Adrenal gland (tissue), 12 donors: ENCODE data around the gene ALG2. TPM values are rescaled to one million over a fixed set of nuclear protein-coding genes. Genes with fewer than 3 reads are reported as not detected.

Source experiments
- DNase-seq, 7 donors: peaks; one replicate each; pipeline ENCODE4 v3.0.0-alpha.2; 2019 to 2020
- H3K27ac ChIP-seq, 5 donors: fragments of 200-600 bp; sonication (generic) in 4 of 5; 1 replicate in 3 of 5; 2 replicates in 2 of 5; pipeline versions ENCODE4 v1.5.1 to v1.8.0; 2016 to 2020; ENCODE audit warnings: mild to moderate bottlenecking in 1 of 5
- H3K27me3 ChIP-seq: fragments of 200-600 bp; 2 replicates; pipeline ENCODE4 v1.8.0; 2021
- H3K36me3 ChIP-seq, 2 donors: fragments of 200-600 bp; replicated peaks in 1 of 2; 1 replicate in 1 of 2; 2 replicates in 1 of 2; pipeline versions ENCODE4 v1.5.1 to v1.8.0; 2018 to 2022
- H3K4me1 ChIP-seq, 2 donors: fragments of 200-600 bp; replicated peaks in 1 of 2; 1 replicate in 1 of 2; 2 replicates in 1 of 2; pipeline versions ENCODE4 v1.5.1 to v1.8.0; 2018 to 2021
- H3K4me3 ChIP-seq, 4 donors: fragments of 200-600 bp; sonication (generic) in 3 of 4; one replicate each; pipeline ENCODE4 v1.5.1; 2016 to 2018
- H3K9me3 ChIP-seq, 3 donors: fragments of 200-600 bp; sonication (generic) in 1 of 3; replicated peaks in 1 of 3; 1 replicate in 2 of 3; 2 replicates in 1 of 3; pipeline versions ENCODE4 v1.5.1 to v1.8.0; 2016 to 2021
- CTCF ChIP-seq, 6 experiments: fragments of 450-650 bp in 4 of 6; fragments of 200-600 bp in 2 of 6; sonication (generic) in 1 of 6; IDR thresholded peaks; 1 replicate in 5 of 6; 2 replicates in 1 of 6; pipeline versions ENCODE4 v1.5.1 to v1.8.0; 2016 to 2021; ENCODE audit warnings: antibody characterized with exemption in 6 of 6, mild to moderate bottlenecking in 2 of 6, moderate library complexity in 1 of 6
- POLR2A ChIP-seq, 2 donors: fragments of 450-650 bp; IDR thresholded peaks; one replicate each; pipeline ENCODE4 v1.6.1; 2017; ENCODE audit warnings: antibody characterized with exemption in 2 of 2, mild to moderate bottlenecking in 2 of 2, moderate library complexity in 1 of 2
- WGBS, 4 donors: extraction: QIAGEN DNeasy Blood & Tissue Kit in 2 of 4; methylation state at CpG; one replicate each; pipeline versions ENCODE4 v1.1.5 to v1.1.7; 2013 to 2017; 5-methylcytosine and 5-hydroxymethylcytosine counted together
- intact Hi-C, 2 donors: fragments of 100-400 bp; cut with DNase I; formaldehyde crosslinking; loops; one replicate each; pipeline versions ENCODE4 v1.14.1 to v1.15.0; 2022 to 2023
- polyA plus RNA-seq, 3 donors: library from polyadenylated mRNA; stranded (reverse); fragments of 200-250 nt in 2 of 3; fragments of 350-450 nt in 1 of 3; fragmentation: Illumina TruSeq in 1 of 3; extraction: RNeasy Lipid Tissue Mini Kit (QIAGEN cat#74804) in 1 of 3; gene quantifications; one replicate each; pipeline ENCODE4 v1.2.3, GENCODE V29; 2013 to 2014
- small RNA-seq, 2 donors: library from RNA; depleted of rRNA; stranded (forward); fragments of <200 nt; gene quantifications; one replicate each; pipeline ENCODE3, GENCODE V24; 2016
- total RNA-seq, 9 donors: library from RNA; depleted of rRNA in 4 of 9; stranded (reverse); fragments of >200 nt in 4 of 9; fragments of 120-200 nt in 1 of 9; fragmentation: NEBNext Ultra II Directional in 1 of 9; extraction: Animal tissue kit (Norgen Biotek cat#: 25700) in 1 of 9; gene quantifications; one replicate each; pipeline versions ENCODE4 v1.1.0 to v1.2.4, GENCODE V29; 2013 to 2023
- donor health status: healthy with polysubstance abuse.
- donor health status: Bipolar disorder and iron deficiency.
- donor health status: DM: yes; HTN: yes; CAD: no.
- donor health status: DM: no; HTN: no; CAD: no.
- donor health status: DM: no; HTN: no; CAD: no.
- donor health status: DM: yes; HTN: yes; CAD: no.

ALG2 gene
- total and polyA plus RNA-seq, 12 donors: 19.2 to 144 (median 60.8) TPM

- no peak overlapping the region for H3K4me3 ChIP-seq
- DNase-seq: no peak
- H3K36me3 ChIP-seq: no peaks in the 10 kb centered on the region
- intact Hi-C loops: no loop called here
- no peak overlapping the region for H3K27ac ChIP-seq
- no peaks in the 10 kb centered on the region for H3K27me3 ChIP-seq
- H3K9me3 ChIP-seq: no peaks in the 10 kb centered on the region
- H3K4me1 ChIP-seq: no peaks in the 10 kb centered on the region
- 74 to 90% (median 81%) methylated on average over 2 of the region's 2 CpGs for WGBS, 4 donors
- TF ChIP-seq CTCF (IDR thresholded peaks at IDR 0.05) (no peak), POLR2A (IDR thresholded peaks at IDR 0.05) (no peak)
Observed at GRCh38 chr9:99169086-99169485, 52.7 kb downstream of the ALG2 start.

GRCh38 chr9:99167694-99168093 lies 54.0 kb downstream of the ALG2 start:
- peaks cover 0 to 5% of the 10 kb centered on the region in 2 donors for H3K4me1 ChIP-seq
- intact Hi-C loops: no loop called here
- H3K4me3 ChIP-seq: no peak overlapping the region
- TF ChIP-seq CTCF (IDR thresholded peaks at IDR 0.05) (no peak), POLR2A (IDR thresholded peaks at IDR 0.05) (no peak)
- 51 to 68% (median 64%) methylated on average over 3 of the region's 3 CpGs for WGBS, 4 donors
- no peak overlapping the region for H3K27ac ChIP-seq
- H3K27me3 ChIP-seq: no peaks in the 10 kb centered on the region
- no peak for DNase-seq
- H3K36me3 ChIP-seq: no peaks in the 10 kb centered on the region
- H3K9me3 ChIP-seq: no peaks in the 10 kb centered on the region

- no peak overlapping the region for H3K27ac ChIP-seq
- intact Hi-C loops: no loop called here
- H3K9me3 ChIP-seq: no peaks in the 10 kb centered on the region
- no peak overlapping the region for H3K4me3 ChIP-seq
- H3K36me3 ChIP-seq: no peaks in the 10 kb centered on the region
- peaks cover 0 to 5% of the 10 kb centered on the region in 2 donors for H3K4me1 ChIP-seq
- 64 to 75% (median 72%) methylated on average over 4 of the region's 4 CpGs for WGBS, 4 donors
- no peak for TF ChIP-seq POLR2A (IDR thresholded peaks at IDR 0.05)
- no peak for TF ChIP-seq CTCF (IDR thresholded peaks at IDR 0.05)
- no peak for DNase-seq
- no peaks in the 10 kb centered on the region for H3K27me3 ChIP-seq
Observed at GRCh38 chr9:99167119-99167518, 54.6 kb downstream of the ALG2 start.

Small RNA genes lying within 50 kb of the gene (small RNA-seq; reads per million reads assigned to genes)
- 0 reads per million in 2 donors for gene RN7SL794P

Other genes with a start within 250 kb of the ALG2 start
- 10 to 100 TPM in 8 of 9 donors, 1 to 10 TPM in 1; 7.7 to 38.5 (median 29.1) TPM for gene TGFBR1, start 116.8 kb downstream of the ALG2 start, total RNA-seq
- 10 to 100 TPM in 1 of 3 donors, 1 to 10 TPM in 2; 5.5 to 14.2 (median 8.5) TPM for gene TGFBR1, start 116.8 kb downstream of the ALG2 start, polyA plus RNA-seq
- gene SEC61B, start 340 bp upstream of the ALG2 start, total RNA-seq: 100 to 1,000 TPM in 7 of 9 donors, 10 to 100 TPM in 2; 33.2 to 296 (median 147) TPM
- gene SEC61B, start 340 bp upstream of the ALG2 start, polyA plus RNA-seq: 100 to 1,000 TPM; 206 to 371 (median 254) TPM